CD4-positive, CD25-positive, alpha-beta regulatory T cell (primary cell): ENCODE data around the gene PACSIN3. TPM values are rescaled to one million over a fixed set of nuclear protein-coding genes. Genes with fewer than 3 reads are reported as not detected.

Source experiments
- ATAC-seq, 2 donors: fragments of 150-1000 bp; cut with Tn5 transposase; one replicate each; pipeline ENCODE4 v1.10.0; 2021; ENCODE audit warnings: low read depth in 2 of 2, moderate number of reproducible peaks in 2 of 2, moderate library complexity in 1 of 2
- DNase-seq, 3 donors: peaks; one replicate each; pipeline versions ENCODE4 v3.0.0 to v3.0.0-alpha.2; 2012 to 2022; ENCODE audit warnings: mixed read lengths in 1 of 3
- H3K27ac ChIP-seq: one replicate; pipeline ENCODE4 v1.7.0; 2013; ENCODE audit warnings: mild to moderate bottlenecking, low read length; ENCODE audit not compliant: insufficient read depth, poor library complexity, severe bottlenecking
- H3K27me3 ChIP-seq: one replicate; pipeline ENCODE4 v1.7.0; 2013; ENCODE audit warnings: low read length; ENCODE audit not compliant: control insufficient read depth, insufficient read depth
- H3K36me3 ChIP-seq: one replicate; pipeline ENCODE4 v1.7.0; 2013; ENCODE audit warnings: mild to moderate bottlenecking, low read length, moderate library complexity; ENCODE audit not compliant: control insufficient read depth, insufficient read depth
- H3K4me1 ChIP-seq: 2 replicates; pipeline ENCODE4 v1.7.0; 2013; ENCODE audit warnings: mild to moderate bottlenecking, low read length; ENCODE audit not compliant: insufficient read depth, control insufficient read depth, poor library complexity, severe bottlenecking
- H3K4me3 ChIP-seq: one replicate; pipeline ENCODE4 v1.7.0; 2013; ENCODE audit warnings: low read depth, mild to moderate bottlenecking, low read length, moderate library complexity
- H3K9me3 ChIP-seq, 2 experiments: 1 replicate in 1 of 2; 2 replicates in 1 of 2; pipeline ENCODE4 v1.7.0; 2013; ENCODE audit warnings: low read length in 2 of 2, mild to moderate bottlenecking in 1 of 2, moderate library complexity in 1 of 2; ENCODE audit not compliant: control insufficient read depth in 2 of 2
- H3K27ac Mint-ChIP-seq, 3 donors: one replicate each; pipeline ENCODE4 v1.8.0; 2020 to 2022; ENCODE audit warnings: mild to moderate bottlenecking in 3 of 3, mixed read lengths in 3 of 3, moderate library complexity in 2 of 3
- H3K27me3 Mint-ChIP-seq: one replicate; pipeline ENCODE4 v1.8.0; 2022; ENCODE audit warnings: mild to moderate bottlenecking, mixed read lengths
- H3K36me3 Mint-ChIP-seq: one replicate; pipeline ENCODE4 v1.8.0; 2020; ENCODE audit warnings: mixed read lengths
- H3K4me1 Mint-ChIP-seq, 4 donors: one replicate each; pipeline ENCODE4 v1.8.0; 2020 to 2022; ENCODE audit warnings: mixed read lengths in 4 of 4, mild to moderate bottlenecking in 1 of 4
- H3K4me3 Mint-ChIP-seq, 4 donors: one replicate each; pipeline ENCODE4 v1.8.0; 2020 to 2022; ENCODE audit warnings: mild to moderate bottlenecking in 4 of 4, mixed read lengths in 4 of 4, moderate library complexity in 3 of 4
- H3K9me3 Mint-ChIP-seq, 7 donors: one replicate each; pipeline ENCODE4 v1.8.0; 2020 to 2022; ENCODE audit warnings: mixed read lengths in 7 of 7, mild to moderate bottlenecking in 3 of 7, moderate library complexity in 2 of 7
- polyA plus RNA-seq, 4 donors: library from polyadenylated mRNA; unstranded; fragments of 300-500 nt; fragmentation: Illumina TruSeq; gene quantifications; one replicate each; pipeline ENCODE4 v1.2.3, GENCODE V29; 2021
- total RNA-seq: library from RNA; stranded (reverse); gene quantifications from one replicate; pipeline ENCODE4 v1.2.3, GENCODE V29; 2022

Gene PACSIN3
- total and polyA plus RNA-seq, 5 donors from 2014 or later = 0.85 TPM; not detected in 4

DNA sequence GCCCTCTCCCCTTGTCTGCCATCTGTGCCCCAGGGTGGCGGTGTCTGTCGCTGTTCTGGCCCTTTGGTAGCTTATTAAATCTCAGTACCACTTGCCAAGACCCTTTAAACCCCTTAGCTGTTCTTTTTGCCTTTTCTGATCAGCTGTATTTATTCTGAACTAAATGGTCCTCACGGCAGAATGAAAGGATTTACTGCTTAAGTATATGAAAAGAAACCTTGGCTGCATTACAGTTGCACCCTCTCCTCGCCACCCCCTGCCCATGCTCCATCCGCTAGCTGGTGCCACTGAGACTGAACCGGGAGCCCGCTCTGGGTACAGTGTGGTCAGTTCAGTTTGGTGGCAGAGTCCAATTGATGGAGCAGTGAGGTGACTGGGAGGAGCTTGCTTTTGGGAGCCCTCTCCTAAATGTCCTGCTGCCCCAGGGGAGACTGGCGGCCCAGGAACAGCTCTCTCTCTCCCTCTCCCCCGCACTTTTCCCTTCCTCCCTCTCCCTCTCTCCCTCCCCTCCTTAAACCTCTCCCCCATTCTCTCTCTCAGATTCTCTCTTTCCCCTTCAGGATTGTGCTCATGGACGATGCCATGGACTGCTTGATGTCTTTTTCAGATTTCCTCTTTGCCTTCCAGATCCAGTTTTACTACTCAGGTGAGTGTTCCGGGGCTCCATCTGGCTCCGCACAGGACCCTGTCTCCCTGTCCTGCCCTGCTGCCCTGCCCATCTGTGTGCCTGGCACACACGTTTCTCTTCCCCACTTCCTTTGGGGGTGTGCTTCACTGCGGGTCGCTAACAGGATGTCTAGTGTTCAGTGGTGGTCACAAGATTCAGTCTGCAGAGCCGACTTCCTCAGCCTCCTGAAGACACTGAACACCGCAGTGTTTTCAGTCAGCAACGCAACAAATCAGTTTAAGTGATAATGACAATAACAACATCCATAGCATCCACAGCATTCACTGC lies 31.3 kb downstream of the PACSIN3 start:
- Mint-ChIP-seq H3K27ac (peak overlapping the region; percentile 87 to 99 (median 97)), H3K4me1 (peaks cover 7 to 47% (median 25%) of the 10 kb centered on the region in 4 donors), H3K36me3 (no peaks in the 10 kb centered on the region), H3K27me3 (peaks cover 4% of the 10 kb centered on the region), H3K4me3 (peak overlapping the region in 3 of 4 donors; percentile 30 to 84 (median 81)), H3K9me3 (no peaks in the 10 kb centered on the region)
- peak overlapping the region; percentile 28 for H3K27ac ChIP-seq
- peak overlapping the region; percentile 38 for H3K4me3 ChIP-seq
- DNase-seq (peak in 2 of 3 donors; percentile 42 to 84), ATAC-seq (peak; percentile 85 to 90)
- H3K9me3 ChIP-seq = no peaks in the 10 kb centered on the region
- H3K36me3 ChIP-seq = peaks cover 2% of the 10 kb centered on the region
- H3K4me1 ChIP-seq = peaks cover 27% of the 10 kb centered on the region
- no peaks in the 10 kb centered on the region for H3K27me3 ChIP-seq

- no peaks in the 10 kb centered on the region for H3K27me3 Mint-ChIP-seq
These were observed 33.0 kb downstream of the PACSIN3 start for GRCh38 chr11:47152953-47153950.

GRCh38 chr11:47152126-47152952 lies 33.9 kb downstream of the PACSIN3 start:
- Mint-ChIP-seq H3K36me3 (no peaks in the 10 kb centered on the region), H3K9me3 (no peaks in the 10 kb centered on the region), H3K27ac (peak overlapping the region in 1 of 3 donors; percentile 72), H3K4me1 (peaks cover 7 to 42% (median 22%) of the 10 kb centered on the region in 4 donors), H3K27me3 (no peaks in the 10 kb centered on the region), H3K4me3 (no peak overlapping the region)
- ATAC-seq (no peak), DNase-seq (no peak)
- no peak overlapping the region for H3K4me3 ChIP-seq
- no peaks in the 10 kb centered on the region for H3K9me3 ChIP-seq
- H3K27me3 ChIP-seq = no peaks in the 10 kb centered on the region
- H3K4me1 ChIP-seq = peaks cover 27% of the 10 kb centered on the region
- H3K27ac ChIP-seq = no peak overlapping the region
- peaks cover 2% of the 10 kb centered on the region for H3K36me3 ChIP-seq

More at GRCh38 chr11:47152953-47153950, 33.0 kb downstream of the PACSIN3 start:
- Mint-ChIP-seq H3K27ac (peak overlapping the region; percentile 85 to 99 (median 87)), H3K36me3 (no peaks in the 10 kb centered on the region), H3K9me3 (no peaks in the 10 kb centered on the region), H3K4me3 (peak overlapping the region in 3 of 4 donors; percentile 23 to 74 (median 65)), H3K4me1 (peaks cover 7 to 45% (median 24%) of the 10 kb centered on the region in 4 donors)
- Histone ChIP-seq H3K27me3 (no peaks in the 10 kb centered on the region), H3K4me3 (peak overlapping the region; percentile 16), H3K4me1 (peaks cover 27% of the 10 kb centered on the region), H3K27ac (peak overlapping the region; percentile 31), H3K9me3 (no peaks in the 10 kb centered on the region), H3K36me3 (peaks cover 2% of the 10 kb centered on the region)
- peak; percentile 38 to 42 for ATAC-seq
- DNase-seq = peak; percentile 11 to 64 (median 40)

GRCh38 chr11:47149782-47150181 lies 36.5 kb downstream of the PACSIN3 start:
- H3K4me3 Mint-ChIP-seq = no peak overlapping the region
- H3K36me3 Mint-ChIP-seq = no peaks in the 10 kb centered on the region
- DNase-seq = no peak
- H3K27ac ChIP-seq = no peak overlapping the region
- H3K4me1 Mint-ChIP-seq = peaks cover 7 to 30% (median 13%) of the 10 kb centered on the region in 4 donors
- peaks cover 2% of the 10 kb centered on the region for H3K36me3 ChIP-seq
- no peaks in the 10 kb centered on the region for H3K9me3 Mint-ChIP-seq
- no peak for ATAC-seq
- H3K4me3 ChIP-seq = no peak overlapping the region
- H3K27me3 ChIP-seq = no peaks in the 10 kb centered on the region
- H3K4me1 ChIP-seq = peaks cover 16% of the 10 kb centered on the region
- no peaks in the 10 kb centered on the region for H3K27me3 Mint-ChIP-seq
- no peaks in the 10 kb centered on the region for H3K9me3 ChIP-seq
- peak overlapping the region in 2 of 3 donors; percentile 67 to 72 for H3K27ac Mint-ChIP-seq

- Mint-ChIP-seq H3K27ac (no peak overlapping the region), H3K9me3 (no peaks in the 10 kb centered on the region), H3K36me3 (no peaks in the 10 kb centered on the region), H3K4me3 (no peak overlapping the region), H3K27me3 (no peaks in the 10 kb centered on the region), H3K4me1 (peaks cover 7 to 23% (median 10%) of the 10 kb centered on the region in 4 donors)
- H3K36me3 ChIP-seq = peaks cover 2% of the 10 kb centered on the region
- H3K9me3 ChIP-seq = no peaks in the 10 kb centered on the region
- H3K27ac ChIP-seq = no peak overlapping the region
- H3K27me3 ChIP-seq = no peaks in the 10 kb centered on the region
- H3K4me1 ChIP-seq = peaks cover 10% of the 10 kb centered on the region
- H3K4me3 ChIP-seq = no peak overlapping the region
- DNase-seq (no peak), ATAC-seq (no peak)
These were observed 37.2 kb downstream of the PACSIN3 start for GRCh38 chr11:47148903-47149531.

DNA sequence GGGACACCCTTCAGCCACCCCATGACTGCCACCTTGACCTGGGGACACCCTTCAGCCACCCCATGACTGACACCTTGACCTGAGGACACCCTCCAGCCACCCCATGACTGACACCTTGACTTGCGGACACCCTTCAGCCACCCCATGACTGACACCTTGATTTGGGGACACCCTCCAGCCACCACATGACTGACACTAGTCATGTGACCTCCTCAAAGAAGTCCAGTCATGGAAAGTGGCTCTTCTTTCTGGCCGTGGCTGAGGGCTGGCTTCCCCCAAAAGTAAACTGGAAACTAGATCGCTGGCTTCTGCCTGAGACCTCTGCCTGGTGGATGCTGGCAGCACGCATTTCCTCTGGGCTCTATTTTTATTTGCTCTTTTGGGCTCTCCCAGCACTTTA lies 38.0 kb downstream of the PACSIN3 start:
- Histone ChIP-seq H3K27ac (no peak overlapping the region), H3K4me1 (peaks cover 4% of the 10 kb centered on the region), H3K4me3 (no peak overlapping the region), H3K36me3 (peaks cover 2% of the 10 kb centered on the region), H3K9me3 (no peaks in the 10 kb centered on the region), H3K27me3 (no peaks in the 10 kb centered on the region)
- no peaks in the 10 kb centered on the region for H3K27me3 Mint-ChIP-seq
- H3K9me3 Mint-ChIP-seq = no peaks in the 10 kb centered on the region
- peaks cover 2% of the 10 kb centered on the region for H3K36me3 Mint-ChIP-seq
- ATAC-seq = no peak
- peaks cover 4 to 15% (median 4%) of the 10 kb centered on the region in 4 donors for H3K4me1 Mint-ChIP-seq
- H3K4me3 Mint-ChIP-seq = no peak overlapping the region
- H3K27ac Mint-ChIP-seq = peak overlapping the region in 1 of 3 donors; percentile 36
- no peak for DNase-seq
